ENCODE results near the gene CGGBP1. TPM values are rescaled to one million over a fixed set of nuclear protein-coding genes. Genes with fewer than 3 reads are reported as not detected.
A peak's percentile ranks its signal among the peaks of the same experiment; 100 is the strongest.

Gene CGGBP1
- 67.8 to 69.7 TPM (median 67.8 TPM) in 3 replicates for total RNA-seq
- long read RNA-seq, full-length matches to known transcripts, result 117 of 124 reads
- long read RNA-seq, partial matches to known transcripts, result 3 of 124 reads
- long read RNA-seq, other reads (novel, unspliced or antisense), result 4 of 124 reads

GRCh38 chr3:88058581-88059379 is at the start of gene CGGBP1, which contains the start of gene ZNF654:
Gene CGGBP1 (minus strand): TSS chr3:88059005. CDS start chr3:88055976, 3,029 bp downstream.
Gene ZNF654 (plus strand): TSS chr3:88059255. CDS start chr3:88059320, 65 bp downstream.
- H3K36me3 Mint-ChIP-seq (ENCODE audit: low read depth), result peaks cover 14% of the 10 kb centered on the region
- peak within 1 kb of the TSS; percentile 98 for H3K27ac Mint-ChIP-seq (ENCODE audit: unreplicated experiment)
- peak within 1 kb of the TSS; percentile 97 for H3K4me3 Mint-ChIP-seq (ENCODE audit: unreplicated experiment)
- H3K4me1 Mint-ChIP-seq (ENCODE audit: low read depth), result peaks cover 36% of the 10 kb centered on the region
- no peak for TF ChIP-seq CTCF (IDR thresholded peaks at IDR 0.05)
- no peaks in the 10 kb centered on the region for H3K27me3 Mint-ChIP-seq (ENCODE audit: low read depth)
- no peaks in the 10 kb centered on the region for H3K9me3 Mint-ChIP-seq (ENCODE audit: low read depth)
- DNase-seq (ENCODE audit: low spot score), result peak; percentile 97

- DNase-seq (ENCODE audit: low spot score), result no peak
- Mint-ChIP-seq H3K27ac (ENCODE audit: unreplicated experiment) (no peak overlapping the region), H3K4me3 (ENCODE audit: unreplicated experiment) (no peak overlapping the region), H3K9me3 (ENCODE audit: low read depth) (peaks cover 9% of the 10 kb centered on the region), H3K4me1 (ENCODE audit: low read depth) (peaks cover 25% of the 10 kb centered on the region), H3K27me3 (ENCODE audit: low read depth) (no peaks in the 10 kb centered on the region), H3K36me3 (ENCODE audit: low read depth) (no peaks in the 10 kb centered on the region)
- no peak for TF ChIP-seq CTCF (IDR thresholded peaks at IDR 0.05)
Measured at GRCh38 chr3:88105325-88105724, 46.5 kb upstream of the CGGBP1 start.

GRCh38 chr3:88101142-88101541 is 42.3 kb upstream of the CGGBP1 start:
- Mint-ChIP-seq H3K4me3 (ENCODE audit: unreplicated experiment) (no peak overlapping the region), H3K27me3 (ENCODE audit: low read depth) (no peaks in the 10 kb centered on the region), H3K9me3 (ENCODE audit: low read depth) (peaks cover 11% of the 10 kb centered on the region), H3K27ac (ENCODE audit: unreplicated experiment) (peak overlapping the region; percentile 79), H3K36me3 (ENCODE audit: low read depth) (peaks cover 11% of the 10 kb centered on the region), H3K4me1 (ENCODE audit: low read depth) (peaks cover 25% of the 10 kb centered on the region)
- DNase-seq (ENCODE audit: low spot score), result no peak
- no peak for TF ChIP-seq CTCF (IDR thresholded peaks at IDR 0.05)

- H3K27ac Mint-ChIP-seq (ENCODE audit: unreplicated experiment), result no peak overlapping the region
- peaks cover 14% of the 10 kb centered on the region for H3K36me3 Mint-ChIP-seq (ENCODE audit: low read depth)
- H3K9me3 Mint-ChIP-seq (ENCODE audit: low read depth), result peaks cover 2% of the 10 kb centered on the region
- no peaks in the 10 kb centered on the region for H3K27me3 Mint-ChIP-seq (ENCODE audit: low read depth)
- no peak for DNase-seq (ENCODE audit: low spot score)
- no peaks in the 10 kb centered on the region for H3K4me1 Mint-ChIP-seq (ENCODE audit: low read depth)
- H3K4me3 Mint-ChIP-seq (ENCODE audit: unreplicated experiment), result no peak overlapping the region
- no peak for TF ChIP-seq CTCF (IDR thresholded peaks at IDR 0.05)
Measured at GRCh38 chr3:88093266-88093665, 34.5 kb upstream of the CGGBP1 start.

GRCh38 chr3:88092270-88092669 is 33.5 kb upstream of the CGGBP1 start:
- no peak overlapping the region for H3K27ac Mint-ChIP-seq (ENCODE audit: unreplicated experiment)
- peaks cover 2% of the 10 kb centered on the region for H3K9me3 Mint-ChIP-seq (ENCODE audit: low read depth)
- H3K36me3 Mint-ChIP-seq (ENCODE audit: low read depth), result peaks cover 5% of the 10 kb centered on the region
- H3K27me3 Mint-ChIP-seq (ENCODE audit: low read depth), result no peaks in the 10 kb centered on the region
- no peak for TF ChIP-seq CTCF (IDR thresholded peaks at IDR 0.05)
- H3K4me3 Mint-ChIP-seq (ENCODE audit: unreplicated experiment), result no peak overlapping the region
- no peaks in the 10 kb centered on the region for H3K4me1 Mint-ChIP-seq (ENCODE audit: low read depth)
- DNase-seq (ENCODE audit: low spot score), result no peak
